Measurements from ENCODE around the gene SCUBE1. TPM values are rescaled to one million over a fixed set of nuclear protein-coding genes. Genes with fewer than 3 reads are reported as not detected.

SCUBE1 gene
- total RNA-seq, 1 experiment from 2014 or later = not detected

GRCh38 chr22:43247546-43248260 is 95.5 kb downstream of the SCUBE1 start:
- H3K4me3 ChIP-seq (ENCODE audit: low read depth in 2 of 2, low read length in 2 of 2) = no peak overlapping the region
- BruUV-seq (replicated peaks) = no TSS peak
- intact Hi-C loops (cut with micrococcal nuclease; ENCODE audit: unreplicated experiment) = no loop called here
- TF ChIP-seq REST (IDR thresholded peaks at IDR 0.05; ENCODE audit: insufficient read depth in 1 of 2, low read depth in 2 of 2, low read length in 1 of 2) = no peak
- TF ChIP-seq POLR2AphosphoS5 (IDR thresholded peaks at IDR 0.05; ENCODE audit: low read depth, low read length) = no peak
- TF ChIP-seq SIN3A (IDR thresholded peaks at IDR 0.05; ENCODE audit: borderline replicate concordance, insufficient read depth, low read depth, low read length) = no peak
- TF ChIP-seq, protein P1, sequence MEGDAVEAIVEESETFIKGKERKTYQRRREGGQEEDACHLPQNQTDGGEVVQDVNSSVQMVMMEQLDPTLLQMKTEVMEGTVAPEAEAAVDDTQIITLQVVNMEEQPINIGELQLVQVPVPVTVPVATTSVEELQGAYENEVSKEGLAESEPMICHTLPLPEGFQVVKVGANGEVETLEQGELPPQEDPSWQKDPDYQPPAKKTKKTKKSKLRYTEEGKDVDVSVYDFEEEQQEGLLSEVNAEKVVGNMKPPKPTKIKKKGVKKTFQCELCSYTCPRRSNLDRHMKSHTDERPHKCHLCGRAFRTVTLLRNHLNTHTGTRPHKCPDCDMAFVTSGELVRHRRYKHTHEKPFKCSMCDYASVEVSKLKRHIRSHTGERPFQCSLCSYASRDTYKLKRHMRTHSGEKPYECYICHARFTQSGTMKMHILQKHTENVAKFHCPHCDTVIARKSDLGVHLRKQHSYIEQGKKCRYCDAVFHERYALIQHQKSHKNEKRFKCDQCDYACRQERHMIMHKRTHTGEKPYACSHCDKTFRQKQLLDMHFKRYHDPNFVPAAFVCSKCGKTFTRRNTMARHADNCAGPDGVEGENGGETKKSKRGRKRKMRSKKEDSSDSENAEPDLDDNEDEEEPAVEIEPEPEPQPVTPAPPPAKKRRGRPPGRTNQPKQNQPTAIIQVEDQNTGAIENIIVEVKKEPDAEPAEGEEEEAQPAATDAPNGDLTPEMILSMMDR (IDR thresholded peaks at IDR 0.05) = no peak
- H3K9me3 ChIP-seq (ENCODE audit: control insufficient read depth, insufficient read depth, low read depth, low read length) = no peaks in the 10 kb centered on the region
- no peaks in the 10 kb centered on the region for H3K4me1 ChIP-seq (ENCODE audit: control insufficient read depth, insufficient read depth, low read length)
- ChIA-PET POLR2A (no interaction called here), CTCF (interaction anchor here (1.5 kb wide), 1 partner anchor 97 kb away, joined by 5 read pairs; no protein-coding TSS in a partner anchor)
- no peak overlapping the region for H3K27ac ChIP-seq (ENCODE audit: low read length)
- no peaks in the 10 kb centered on the region for H3K36me3 ChIP-seq (ENCODE audit: control insufficient read depth, insufficient read depth, low read length)
- in situ Hi-C loops (cut with HindIII; ENCODE audit: low pct_unique_long_range_greater_than_20kb, low sequenced_read_pairs) = no loop called here
- H3K27me3 ChIP-seq (ENCODE audit: control insufficient read depth, insufficient read depth, low read length) = no peaks in the 10 kb centered on the region
- DNase-seq (ENCODE audit: low read depth, low spot score) (no peak), ATAC-seq (no peak)

DNA sequence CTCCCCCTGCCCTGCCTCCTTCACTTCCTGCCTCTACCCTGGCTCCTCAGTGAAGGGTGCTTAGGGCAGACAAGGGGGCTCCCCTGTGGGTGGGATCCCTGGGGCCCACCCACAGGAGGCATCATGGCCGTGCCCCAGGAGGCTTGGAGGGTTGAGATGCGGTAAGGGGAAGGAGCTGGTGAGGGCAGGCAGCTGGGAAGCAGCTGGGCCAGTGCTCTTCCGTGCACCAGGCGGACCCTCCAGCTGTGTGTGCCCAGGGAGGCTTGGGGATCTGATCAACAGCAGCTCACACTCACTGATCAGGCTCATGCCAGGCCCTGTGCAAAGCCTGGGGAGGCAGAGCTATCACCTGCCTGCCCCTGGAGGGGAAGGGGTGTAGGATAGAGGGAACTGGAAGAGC is 97.0 kb downstream of the SCUBE1 start:
- no peak for TF ChIP-seq TCF7L2 (IDR thresholded peaks at IDR 0.05; ENCODE audit: low read depth, low read length)
- no peak for TF ChIP-seq POLR2AphosphoS5 (IDR thresholded peaks at IDR 0.05; ENCODE audit: low read depth, low read length)
- TF ChIP-seq, protein P1 (IDR thresholded peaks at IDR 0.05) = no peak
- no peak for TF ChIP-seq REST (IDR thresholded peaks at IDR 0.05; ENCODE audit: insufficient read depth in 1 of 2, low read depth in 2 of 2, low read length in 1 of 2)
- TF ChIP-seq SIN3A (IDR thresholded peaks at IDR 0.05; ENCODE audit: borderline replicate concordance, insufficient read depth, low read depth, low read length) = no peak
- no peaks in the 10 kb centered on the region for H3K36me3 ChIP-seq (ENCODE audit: control insufficient read depth, insufficient read depth, low read length)
- no peak overlapping the region for H3K27ac ChIP-seq (ENCODE audit: low read length)
- ATAC-seq = no peak
- H3K9me3 ChIP-seq (ENCODE audit: control insufficient read depth, insufficient read depth, low read depth, low read length) = no peaks in the 10 kb centered on the region
- intact Hi-C loops (cut with micrococcal nuclease; ENCODE audit: unreplicated experiment) (no loop called here), in situ Hi-C loops (cut with HindIII; ENCODE audit: low pct_unique_long_range_greater_than_20kb, low sequenced_read_pairs) (no loop called here)
- no peak for DNase-seq (ENCODE audit: low read depth, low spot score)
- no peak overlapping the region for H3K4me3 ChIP-seq (ENCODE audit: low read depth in 2 of 2, low read length in 2 of 2)
- no peaks in the 10 kb centered on the region for H3K27me3 ChIP-seq (ENCODE audit: control insufficient read depth, insufficient read depth, low read length)
- no peaks in the 10 kb centered on the region for H3K4me1 ChIP-seq (ENCODE audit: control insufficient read depth, insufficient read depth, low read length)
- no TSS peak for BruUV-seq (replicated peaks)
- POLR2A ChIA-PET = no interaction called here
- CTCF ChIA-PET = interaction anchor here (1.5 kb wide), 1 partner anchor 98 kb away, joined by 5 read pairs; no protein-coding TSS in a partner anchor
